H9 (cell line): ENCODE results near the gene SPATA2. TPM values are rescaled to one million over a fixed set of nuclear protein-coding genes. Genes with fewer than 3 reads are reported as not detected.

Experiments
- DNase-seq: peaks from one replicate; pipeline ENCODE4 v3.0.0-alpha.2; 2017
- H2AFZ ChIP-seq: one replicate; pipeline ENCODE4 v1.6.1; 2013; ENCODE audit warnings: mild to moderate bottlenecking, low read length, control low read depth, moderate library complexity
- H2AK5ac ChIP-seq: 2 replicates; pipeline ENCODE4 v1.6.1; 2013; ENCODE audit warnings: low read length, control low read depth, mixed read lengths; ENCODE audit not compliant: insufficient read length
- H2BK120ac ChIP-seq: one replicate; pipeline ENCODE4 v1.6.1; 2013; ENCODE audit warnings: low read depth, mild to moderate bottlenecking, low read length, control low read depth, inconsistent platforms; ENCODE audit not compliant: poor library complexity, severe bottlenecking
- H2BK12ac ChIP-seq: 2 replicates; pipeline ENCODE4 v1.6.1; 2013; ENCODE audit warnings: low read length, control low read depth, mixed read lengths, low read depth; ENCODE audit not compliant: insufficient read length
- H2BK15ac ChIP-seq: 2 replicates; pipeline ENCODE4 v1.6.1; 2013; ENCODE audit warnings: low read depth, low read length, control low read depth
- H2BK20ac ChIP-seq: one replicate; pipeline ENCODE4 v1.6.1; 2013; ENCODE audit warnings: low read depth, mild to moderate bottlenecking, low read length, control low read depth, inconsistent platforms; ENCODE audit not compliant: poor library complexity, severe bottlenecking
- H2BK5ac ChIP-seq: 2 replicates; pipeline ENCODE4 v1.6.1; 2013; ENCODE audit warnings: low read length, control low read depth, mixed read lengths; ENCODE audit not compliant: insufficient read length
- H3K14ac ChIP-seq: 2 replicates; pipeline ENCODE4 v1.6.1; 2013; ENCODE audit warnings: low read length, control low read depth; ENCODE audit not compliant: insufficient read depth
- H3K18ac ChIP-seq: 2 replicates; pipeline ENCODE4 v1.6.1; 2013; ENCODE audit warnings: low read depth, mild to moderate bottlenecking, mixed read lengths, low read length, control low read depth; ENCODE audit not compliant: insufficient read length
- H3K23ac ChIP-seq: 2 replicates; pipeline ENCODE4 v1.6.1; 2013; ENCODE audit warnings: low read length, control low read depth, mixed read lengths, low read depth; ENCODE audit not compliant: insufficient read length
- H3K23me2 ChIP-seq: 2 replicates; pipeline ENCODE4 v1.6.1; 2013; ENCODE audit warnings: low read depth, mild to moderate bottlenecking, mixed read lengths, low read length, control low read depth; ENCODE audit not compliant: insufficient read length, poor library complexity, severe bottlenecking
- H3K27ac ChIP-seq: 2 replicates; pipeline ENCODE4 v1.5.1; 2013; ENCODE audit warnings: low read length, control low read depth, mixed read lengths, low read depth; ENCODE audit not compliant: insufficient read length
- H3K27me3 ChIP-seq: 2 replicates; pipeline ENCODE4 v1.6.1; 2013; ENCODE audit warnings: low read length, control low read depth, inconsistent platforms; ENCODE audit not compliant: insufficient read depth
- H3K4ac ChIP-seq: 2 replicates; pipeline ENCODE4 v1.6.1; 2013; ENCODE audit warnings: low read depth, mild to moderate bottlenecking, control low read depth, inconsistent platforms, low read length, moderate library complexity
- H3K4me1 ChIP-seq: 2 replicates; pipeline ENCODE4 v1.6.1; 2013; ENCODE audit warnings: low read length, control low read depth, inconsistent platforms; ENCODE audit not compliant: insufficient read depth
- H3K4me2 ChIP-seq: 2 replicates; pipeline ENCODE4 v1.6.1; 2013; ENCODE audit warnings: low read length, control low read depth, mixed read lengths; ENCODE audit not compliant: insufficient read length, insufficient read depth
- H3K56ac ChIP-seq: 2 replicates; pipeline ENCODE4 v1.6.1; 2013; ENCODE audit warnings: low read depth, mild to moderate bottlenecking, mixed read lengths, low read length, control low read depth; ENCODE audit not compliant: insufficient read length
- H3K79me1 ChIP-seq: 2 replicates; pipeline ENCODE4 v1.6.1; 2013; ENCODE audit warnings: low read depth, mild to moderate bottlenecking, moderate library complexity, low read length, control low read depth, inconsistent platforms; ENCODE audit not compliant: insufficient read depth, poor library complexity, severe bottlenecking
- H3K79me2 ChIP-seq: 2 replicates; pipeline ENCODE4 v1.6.1; 2013; ENCODE audit warnings: low read length, control low read depth, inconsistent platforms; ENCODE audit not compliant: insufficient read depth
- H3K9ac ChIP-seq: 2 replicates; pipeline ENCODE4 v1.6.1; 2013; ENCODE audit warnings: low read length, control low read depth, mixed read lengths; ENCODE audit not compliant: insufficient read length; ENCODE audit errors: extremely low read depth
- H3K9me3 ChIP-seq: one replicate; pipeline ENCODE4 v1.6.1; 2013; ENCODE audit warnings: low read depth, low read length, inconsistent platforms; ENCODE audit not compliant: control insufficient read depth
- H3T11ph ChIP-seq: one replicate; pipeline ENCODE4 v1.6.1; 2013; ENCODE audit warnings: mild to moderate bottlenecking, low read length, control low read depth, inconsistent platforms
- H4K20me1 ChIP-seq: one replicate; pipeline ENCODE4 v1.6.1; 2013; ENCODE audit not compliant: control insufficient read depth, insufficient read length, insufficient read depth
- H4K5ac ChIP-seq: 2 replicates; pipeline ENCODE4 v1.6.1; 2013; ENCODE audit warnings: low read depth, mild to moderate bottlenecking, mixed read lengths, low read length, control low read depth; ENCODE audit not compliant: insufficient read length
- H4K8ac ChIP-seq: replicated peaks from 2 replicates; pipeline ENCODE4 v1.6.1; 2013; ENCODE audit warnings: low read length, control low read depth, mixed read lengths, low read depth; ENCODE audit not compliant: insufficient read length
- H4K91ac ChIP-seq: 2 replicates; pipeline ENCODE4 v1.6.1; 2013; ENCODE audit warnings: low read depth, mild to moderate bottlenecking, moderate library complexity, mixed read lengths, low read length, control low read depth; ENCODE audit not compliant: insufficient read length
- H3K27ac Mint-ChIP-seq, 3 experiments: 2 replicates in 2 of 3; 3 replicates in 1 of 3; pipeline ENCODE4 v1.8.0; 2020 to 2021; ENCODE audit warnings: mixed read lengths in 3 of 3, mild to moderate bottlenecking in 1 of 3, moderate library complexity in 1 of 3
- H3K27me3 Mint-ChIP-seq: 2 replicates; pipeline ENCODE4 v1.8.0; 2021; ENCODE audit warnings: low read depth, mild to moderate bottlenecking, moderate library complexity, mixed read lengths
- H3K36me3 Mint-ChIP-seq, 3 experiments: 2 replicates in 2 of 3; 3 replicates in 1 of 3; pipeline ENCODE4 v1.8.0; 2020 to 2021; ENCODE audit warnings: low read depth in 3 of 3, mixed read lengths in 3 of 3; ENCODE audit not compliant: insufficient read depth in 1 of 3
- H3K4me1 Mint-ChIP-seq, 2 experiments: 2 replicates each; pipeline ENCODE4 v1.8.0; 2020; ENCODE audit warnings: mixed read lengths in 2 of 2
- H3K4me3 Mint-ChIP-seq, 2 experiments: 2 replicates in 1 of 2; 3 replicates in 1 of 2; pipeline ENCODE4 v1.8.0; 2020 to 2021; ENCODE audit warnings: mild to moderate bottlenecking in 2 of 2, mixed read lengths in 2 of 2, moderate library complexity in 1 of 2
- H3K9me3 Mint-ChIP-seq, 2 experiments: 2 replicates in 1 of 2; 3 replicates in 1 of 2; pipeline ENCODE4 v1.8.0; 2020; ENCODE audit warnings: mild to moderate bottlenecking in 2 of 2, mixed read lengths in 2 of 2, moderate library complexity in 1 of 2
- WGBS: extraction: QIAGEN DNeasy Blood & Tissue Kit; methylation state at CpG from one replicate; pipeline ENCODE4 v1.1.7; 2013; ENCODE audit warnings: missing lambda C conversion rate, low lambda C conversion rate, mixed read lengths; ENCODE audit not compliant: insufficient read length; ENCODE audit errors: extremely low coverage; 5-methylcytosine and 5-hydroxymethylcytosine counted together
- total RNA-seq: library from RNA; stranded (reverse); gene quantifications from 2 replicates; pipeline ENCODE4 v1.2.1, GENCODE V29; 2021
- TF ChIP-seq, protein P1 (sequence below): fragments of 200-600 bp; sonication (generic); conservative IDR thresholded peaks from 3 replicates; pipeline ENCODE4 v1.8.0; 2021; ENCODE audit warnings: antibody characterized with exemption, mild to moderate bottlenecking

Gene SPATA2
- total RNA-seq, 1 experiment from 2014 or later, result 9.6 TPM

GRCh38 chr20:49901588-49901987, 13.7 kb downstream of the SPATA2 start:
- TF ChIP-seq, protein P1, sequence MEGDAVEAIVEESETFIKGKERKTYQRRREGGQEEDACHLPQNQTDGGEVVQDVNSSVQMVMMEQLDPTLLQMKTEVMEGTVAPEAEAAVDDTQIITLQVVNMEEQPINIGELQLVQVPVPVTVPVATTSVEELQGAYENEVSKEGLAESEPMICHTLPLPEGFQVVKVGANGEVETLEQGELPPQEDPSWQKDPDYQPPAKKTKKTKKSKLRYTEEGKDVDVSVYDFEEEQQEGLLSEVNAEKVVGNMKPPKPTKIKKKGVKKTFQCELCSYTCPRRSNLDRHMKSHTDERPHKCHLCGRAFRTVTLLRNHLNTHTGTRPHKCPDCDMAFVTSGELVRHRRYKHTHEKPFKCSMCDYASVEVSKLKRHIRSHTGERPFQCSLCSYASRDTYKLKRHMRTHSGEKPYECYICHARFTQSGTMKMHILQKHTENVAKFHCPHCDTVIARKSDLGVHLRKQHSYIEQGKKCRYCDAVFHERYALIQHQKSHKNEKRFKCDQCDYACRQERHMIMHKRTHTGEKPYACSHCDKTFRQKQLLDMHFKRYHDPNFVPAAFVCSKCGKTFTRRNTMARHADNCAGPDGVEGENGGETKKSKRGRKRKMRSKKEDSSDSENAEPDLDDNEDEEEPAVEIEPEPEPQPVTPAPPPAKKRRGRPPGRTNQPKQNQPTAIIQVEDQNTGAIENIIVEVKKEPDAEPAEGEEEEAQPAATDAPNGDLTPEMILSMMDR, result no peak
- Histone ChIP-seq H3K4me2 (no peak overlapping the region), H2BK5ac (no peak overlapping the region), H3K9me3 (no peaks in the 10 kb centered on the region), H2BK15ac (no peak overlapping the region), H4K20me1 (no peaks in the 10 kb centered on the region), H3T11ph (no peak overlapping the region), H3K79me2 (no peaks in the 10 kb centered on the region), H3K9ac (no peak overlapping the region), H3K14ac (no peak overlapping the region), H3K56ac (no peak overlapping the region), H3K23me2 (no peaks in the 10 kb centered on the region), H2AFZ (no peak overlapping the region), H3K4ac (no peak overlapping the region), H3K79me1 (no peaks in the 10 kb centered on the region), H2BK12ac (no peak overlapping the region), H3K27ac (no peak overlapping the region), H3K27me3 (no peaks in the 10 kb centered on the region), H2BK20ac (no peak overlapping the region), H4K8ac (no peak overlapping the region), H2BK120ac (no peak overlapping the region), H4K91ac (no peak overlapping the region), H2AK5ac (no peak overlapping the region), H3K4me1 (no peaks in the 10 kb centered on the region), H3K18ac (no peak overlapping the region), H3K23ac (no peak overlapping the region), H4K5ac (no peak overlapping the region)
- no peaks in the 10 kb centered on the region; a peak in 1 of 5 replicates for H3K9me3 Mint-ChIP-seq
- no peak overlapping the region for H3K27ac Mint-ChIP-seq
- peaks cover 0 to 1% of the 10 kb centered on the region in 2 experiments; a peak in 1 of 4 replicates for H3K4me1 Mint-ChIP-seq
- peaks cover 10 to 25% (median 12%) of the 10 kb centered on the region in 3 experiments for H3K36me3 Mint-ChIP-seq
- no CpG with 5 or more reads among the region's 5 CpGs for WGBS
- no peak overlapping the region for H3K4me3 Mint-ChIP-seq
- DNase-seq, result no peak
- H3K27me3 Mint-ChIP-seq, result no peaks in the 10 kb centered on the region
